Measurements from ENCODE around the gene BTNL3.
"Not testable (repeated sequence)": the region's sequence is repeated elsewhere in the genome, so short reads cannot be mapped to it uniquely, and the experiment has no call there.

The BTNL3 gene

DNA sequence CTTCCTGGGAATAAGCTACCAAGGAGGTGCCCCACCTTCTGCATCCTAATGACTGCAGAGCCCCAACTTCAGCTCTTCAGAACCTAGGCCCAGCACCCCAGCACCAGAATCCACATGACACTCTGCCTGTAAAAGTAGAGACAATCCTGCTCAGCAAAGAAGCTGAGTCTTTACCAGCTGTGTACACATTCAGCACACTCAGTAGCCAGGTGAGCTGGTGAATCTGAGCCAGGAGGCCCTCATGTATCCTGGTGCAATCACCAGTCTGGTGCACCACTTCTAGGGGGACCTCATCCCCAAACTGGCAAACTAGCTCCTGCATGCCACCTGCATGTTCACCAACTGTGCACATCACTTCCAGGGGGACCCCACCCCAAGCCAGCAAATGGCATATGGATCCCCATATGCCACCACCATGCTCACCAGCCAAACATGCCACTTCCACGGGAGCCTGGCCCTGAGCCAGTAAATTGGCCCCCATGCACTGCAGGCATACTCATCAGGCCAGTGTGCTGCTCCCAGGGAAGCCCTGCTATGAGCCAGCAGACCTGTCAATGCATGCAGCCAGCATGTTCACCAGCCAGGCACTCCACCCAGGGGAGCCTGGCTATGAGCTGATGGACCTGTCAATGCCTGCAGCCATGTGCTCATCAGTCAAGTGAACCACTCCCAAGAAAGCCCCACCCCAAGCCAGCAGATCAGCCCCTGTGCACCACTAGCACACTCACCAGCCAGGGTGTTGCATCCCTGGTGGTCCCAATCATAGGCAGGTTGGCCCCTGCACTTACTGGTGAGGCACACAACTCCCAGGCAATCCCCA lies 35.8 kb downstream of the BTNL3 start:
- no peak for FAIRE-seq

DNA sequence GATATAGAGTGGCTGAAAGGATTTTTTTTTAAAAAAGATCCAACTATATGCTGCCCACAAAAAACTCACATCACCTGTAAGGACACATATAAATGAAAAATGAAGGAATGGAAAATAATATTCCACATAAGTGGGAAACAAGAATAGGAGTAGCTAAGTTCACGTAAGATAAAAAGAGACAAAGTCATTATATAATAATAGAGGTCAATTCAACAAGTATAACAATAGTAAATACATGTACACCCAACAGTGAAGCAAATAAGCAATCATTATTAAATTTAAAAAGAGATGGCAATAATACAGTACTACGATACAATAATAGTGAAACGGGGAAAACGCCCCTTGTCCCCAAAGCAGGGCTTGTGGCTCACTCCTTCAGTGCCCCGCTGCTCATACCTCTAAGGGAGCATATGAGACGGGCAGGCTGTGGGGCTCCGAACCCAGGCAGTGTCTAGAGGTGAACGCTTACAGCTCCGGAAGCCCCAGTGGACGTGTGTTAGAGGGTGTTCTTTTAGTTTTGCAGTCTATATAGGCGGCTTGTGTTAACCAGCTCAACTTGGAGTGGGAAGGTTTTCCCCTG lies 38.9 kb downstream of the BTNL3 start:
- FAIRE-seq: no peak

DNA sequence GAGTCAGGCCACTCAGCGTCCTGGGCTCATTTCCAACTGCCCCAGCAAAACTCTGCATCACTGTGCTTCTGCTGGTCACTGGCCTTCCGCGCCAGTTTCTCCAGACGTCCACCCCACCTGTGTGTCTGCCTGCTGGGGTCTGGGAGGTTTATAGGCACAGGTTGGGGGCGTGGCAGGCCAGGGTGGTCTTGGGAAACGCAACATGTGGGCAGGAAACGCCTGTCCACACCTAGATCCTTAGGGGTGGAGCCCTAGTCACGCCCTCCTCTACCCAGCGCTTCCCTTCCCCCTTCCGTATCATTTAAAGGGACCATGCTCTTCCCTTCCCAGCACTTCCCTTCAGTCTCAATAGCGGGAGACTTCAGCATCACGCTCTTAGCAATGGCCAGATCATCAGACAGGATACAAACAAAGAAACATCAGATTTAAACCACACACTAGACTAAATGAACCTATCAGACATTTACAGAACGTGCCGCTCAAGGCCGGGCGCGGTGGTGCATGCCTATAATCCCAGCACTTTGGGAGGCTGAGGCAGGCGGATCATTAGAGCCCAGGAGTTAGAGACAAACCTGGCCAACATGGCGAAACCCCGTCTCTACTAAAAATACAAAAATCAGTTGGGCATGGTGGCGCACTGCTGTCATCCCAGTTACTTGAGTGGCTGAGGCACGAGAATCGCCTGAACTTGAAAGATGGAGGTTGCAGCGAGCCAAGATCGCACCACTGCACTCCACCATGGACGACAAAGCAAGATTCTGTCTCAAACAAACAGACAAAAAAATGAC lies 39.6 kb downstream of the BTNL3 start:
- FAIRE-seq: no peak

DNA sequence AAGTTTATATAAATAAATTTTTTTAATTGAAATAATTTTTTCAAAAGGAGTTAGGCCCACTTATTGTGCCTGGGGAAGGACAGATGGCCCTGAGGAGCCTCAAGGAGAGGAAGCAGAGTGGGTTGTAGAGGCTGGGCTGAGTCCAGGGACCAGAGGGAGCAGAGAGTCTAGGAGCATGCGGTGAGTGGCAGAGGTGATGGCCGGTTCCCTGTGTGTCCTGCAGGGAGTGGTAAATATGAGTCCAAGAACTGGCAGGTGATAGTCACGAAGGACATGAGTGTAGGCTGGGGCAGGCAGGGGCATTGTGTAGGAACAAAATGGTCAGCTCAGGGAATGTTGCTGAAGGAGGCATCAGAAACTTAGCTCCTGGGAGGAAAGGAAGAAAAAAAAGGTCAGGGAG lies 43.1 kb downstream of the BTNL3 start:
- FAIRE-seq: no peak

DNA sequence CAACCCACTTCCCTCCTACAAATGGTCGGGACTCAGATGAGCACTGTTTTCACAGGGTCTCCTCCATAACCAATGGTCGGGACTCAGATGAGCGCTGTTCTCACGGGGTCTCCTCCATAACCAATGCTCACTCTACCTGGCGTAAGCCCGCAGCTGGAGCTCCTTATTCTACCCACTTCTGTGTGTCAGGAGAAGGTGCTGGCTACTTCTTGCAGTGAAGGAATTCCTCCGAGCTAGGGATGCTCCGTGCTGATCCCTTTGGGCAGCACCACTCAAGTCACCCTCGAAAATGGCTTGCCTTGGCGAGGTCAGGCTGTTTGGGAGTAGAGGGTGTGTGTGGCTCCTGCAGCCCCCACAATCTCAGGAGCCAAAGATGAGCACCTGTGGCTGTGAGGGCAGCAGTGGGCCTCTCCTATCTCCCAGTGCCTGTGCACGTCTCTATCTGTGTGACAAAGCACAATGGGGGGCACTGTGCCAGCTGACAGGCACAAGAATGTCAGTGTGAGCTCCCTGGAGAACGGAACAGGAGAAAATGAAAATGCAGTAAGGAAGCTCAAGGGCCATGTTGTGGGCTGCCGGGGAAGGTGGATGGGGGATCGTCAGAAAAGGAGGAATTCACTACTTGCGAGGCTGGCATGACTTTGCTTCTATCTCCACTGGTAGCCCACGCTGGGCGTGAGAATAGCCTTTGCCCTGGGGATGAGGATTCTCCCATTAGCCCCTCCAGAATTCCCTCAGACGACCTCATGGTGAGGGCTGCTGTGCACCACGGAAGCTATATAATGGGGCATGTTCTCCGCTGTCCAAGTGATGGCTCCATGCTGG lies 47.6 kb downstream of the BTNL3 start:
- FAIRE-seq: no peak

DNA sequence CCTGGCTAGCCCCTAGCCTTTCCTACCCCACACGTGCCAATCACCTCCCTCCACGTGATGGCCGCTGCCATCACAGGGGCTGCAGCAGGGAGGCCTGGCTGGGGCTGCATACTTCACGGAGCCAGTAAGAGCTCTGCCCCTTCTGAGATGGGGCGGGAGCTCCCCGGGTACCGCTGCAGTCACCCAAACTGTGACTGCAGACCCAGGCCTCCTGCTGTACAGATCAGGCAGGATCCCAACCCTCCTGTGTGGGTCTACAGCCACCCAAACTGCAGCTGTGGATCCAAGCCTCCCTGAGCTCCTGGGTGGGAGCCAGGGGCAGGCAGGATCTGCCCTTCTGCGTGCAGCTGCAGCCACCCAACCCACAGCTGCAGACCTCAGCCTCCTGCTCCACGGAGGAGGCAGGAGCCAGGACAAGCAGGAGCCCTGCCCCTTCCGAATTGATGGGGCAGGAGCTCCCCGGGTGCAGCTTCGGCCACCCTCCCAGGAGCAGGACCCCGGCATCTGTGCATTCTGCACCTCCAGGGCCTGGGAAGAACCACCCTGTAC lies 48.2 kb downstream of the BTNL3 start:
- FAIRE-seq: no peak

DNA sequence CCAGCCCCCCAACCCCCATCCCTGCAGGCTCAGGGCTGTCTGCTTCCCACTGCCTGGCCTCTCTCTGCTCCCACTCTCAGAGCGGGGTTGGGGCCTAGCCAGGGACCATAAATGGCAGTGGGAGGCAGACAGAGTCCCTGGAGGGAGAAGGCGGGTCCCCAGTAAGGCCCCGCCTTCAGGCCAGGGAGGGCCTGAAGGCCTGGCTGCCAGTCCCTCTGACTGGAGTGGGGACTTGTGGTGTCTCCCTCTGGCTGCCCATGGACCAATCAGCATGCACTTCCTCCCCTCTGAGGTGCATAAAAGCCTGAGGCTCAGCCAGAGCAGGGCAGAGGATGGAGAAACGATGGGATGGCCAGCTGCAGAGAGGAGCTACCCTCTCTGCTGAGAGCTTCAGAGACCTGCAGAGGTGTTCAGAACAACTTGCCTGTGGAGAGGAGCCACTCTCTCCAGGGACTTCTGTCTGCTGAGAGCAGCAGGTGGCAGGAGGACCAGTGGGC lies 48.8 kb downstream of the BTNL3 start:
- FAIRE-seq: no peak

DNA sequence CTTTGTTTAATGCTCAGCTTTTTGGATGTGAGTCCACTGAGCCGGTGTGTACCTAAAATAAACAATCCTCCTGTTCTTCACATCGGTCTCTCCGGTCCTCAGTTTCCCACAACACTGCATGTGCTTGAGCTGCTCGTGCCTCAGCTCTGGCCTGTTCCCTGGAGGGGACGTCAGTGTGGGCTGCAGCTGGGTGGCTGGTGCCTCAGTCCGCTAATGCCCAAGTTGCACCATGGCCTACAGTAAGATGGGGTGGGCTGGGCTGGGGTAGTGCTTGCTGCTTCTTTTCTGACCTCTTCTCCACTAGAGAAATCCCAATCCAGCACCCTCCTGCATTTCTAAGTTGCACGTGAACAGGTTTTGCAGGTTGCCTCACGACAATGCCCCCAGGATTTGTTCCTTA lies 50.8 kb downstream of the BTNL3 start:
- FAIRE-seq: no peak

DNA sequence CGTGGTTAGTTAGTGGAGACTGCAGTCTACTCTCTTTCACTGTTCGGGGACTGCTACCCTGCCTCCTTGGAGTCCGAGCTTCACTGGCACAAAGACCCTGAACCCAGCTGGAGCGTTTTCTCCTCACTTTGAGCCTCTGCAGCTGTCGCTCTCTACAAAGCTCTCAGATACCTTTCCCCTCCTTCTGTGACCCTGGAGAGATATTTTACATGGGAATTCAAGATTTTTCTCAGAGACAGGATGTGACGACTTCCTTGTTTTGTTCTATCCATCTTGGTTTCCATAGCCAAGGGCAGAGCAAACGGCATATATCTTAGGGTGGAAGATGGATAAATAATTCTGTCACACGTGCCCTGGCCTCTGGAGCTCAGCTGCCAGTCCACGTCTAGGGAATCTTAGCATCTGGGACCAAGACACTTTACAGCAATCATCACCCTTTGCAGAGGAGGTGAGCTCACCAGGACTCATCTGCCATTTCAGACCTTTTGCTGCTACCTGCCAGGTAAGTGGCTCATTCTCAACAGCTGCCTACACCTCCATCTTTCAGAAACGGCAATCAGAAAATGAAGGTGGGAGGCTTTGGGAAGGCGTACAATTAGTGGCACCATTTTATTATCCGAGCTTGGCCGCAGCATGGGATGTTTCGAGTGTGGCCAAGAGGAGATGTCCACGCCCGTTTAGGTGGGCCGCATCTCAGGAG lies 51.4 kb downstream of the BTNL3 start, which contains the start of gene BTNL9:
Gene BTNL9, plus strand, starts transcription at position 336 of the 700 bp plus-strand sequence. CDS start 5,224 bp downstream, outside the sequence.
- no peak for FAIRE-seq

DNA sequence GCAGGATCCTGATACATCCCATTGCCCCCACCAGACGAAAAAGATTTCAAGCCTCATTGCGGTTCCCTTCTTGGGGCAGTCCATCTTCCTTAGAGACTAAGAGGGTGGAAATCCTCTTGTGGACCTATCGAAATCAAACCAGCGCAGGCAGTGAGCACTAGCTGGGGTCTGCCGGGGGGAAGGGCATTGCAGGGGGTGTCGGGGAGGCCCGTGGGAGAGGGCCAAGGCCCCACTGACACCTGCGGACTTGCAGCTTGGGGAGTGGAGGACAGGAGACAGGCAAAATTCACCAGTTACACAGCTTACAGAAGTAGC lies 51.9 kb downstream of the BTNL3 start:
- no peak for FAIRE-seq

DNA sequence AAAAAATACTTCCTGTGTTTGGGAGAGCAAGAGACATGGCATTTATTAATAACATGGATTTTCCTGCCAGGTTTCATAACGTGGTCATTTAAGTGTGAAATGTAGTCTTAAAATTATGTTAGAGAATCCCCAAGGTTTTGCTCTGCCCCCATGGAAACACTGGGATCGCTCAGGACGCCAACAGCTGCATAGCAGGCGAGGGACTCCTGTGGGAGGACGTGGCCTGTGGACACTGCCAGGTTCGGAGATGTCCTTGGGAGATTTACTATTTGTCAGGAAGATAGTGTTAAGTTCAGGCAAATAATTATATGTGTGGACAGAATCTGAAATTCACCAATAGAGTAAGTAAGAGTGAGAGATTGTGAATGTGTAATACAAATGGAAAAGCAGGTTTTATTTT lies 52.4 kb downstream of the BTNL3 start:
- no peak for FAIRE-seq

DNA sequence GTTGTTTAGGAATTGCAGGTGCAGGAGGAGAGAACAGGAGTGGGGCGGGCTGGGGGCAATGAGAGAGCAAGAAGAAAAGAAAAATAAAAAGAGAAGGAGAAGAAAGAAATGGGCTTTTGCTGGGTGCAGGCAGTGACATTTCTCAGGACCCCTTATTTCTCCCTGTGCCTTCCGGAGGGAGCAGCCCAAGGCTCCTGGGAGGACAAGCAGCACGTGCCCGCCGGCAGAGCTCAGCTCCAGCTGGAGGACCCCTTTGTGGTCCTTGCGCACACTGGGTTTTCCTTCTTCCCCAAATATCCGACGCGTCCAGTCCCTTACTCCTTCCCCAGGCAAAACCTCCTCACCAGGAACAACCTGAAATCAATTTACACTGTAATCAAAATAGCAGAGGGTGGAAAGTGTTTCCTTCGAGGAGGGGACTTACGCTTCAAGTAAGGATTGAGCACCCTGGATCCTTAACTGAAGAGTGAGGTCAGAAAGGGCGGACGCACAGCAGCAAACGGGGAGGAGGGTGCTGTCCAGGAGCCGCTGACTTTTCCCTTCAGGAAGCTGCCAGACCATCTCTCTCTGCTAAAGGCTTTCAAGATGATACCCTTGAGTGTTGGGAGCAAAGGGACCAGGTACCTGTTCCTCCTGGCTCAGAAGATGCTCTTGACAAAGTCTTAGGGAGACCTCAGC lies 53.5 kb downstream of the BTNL3 start:
- FAIRE-seq: no peak

DNA sequence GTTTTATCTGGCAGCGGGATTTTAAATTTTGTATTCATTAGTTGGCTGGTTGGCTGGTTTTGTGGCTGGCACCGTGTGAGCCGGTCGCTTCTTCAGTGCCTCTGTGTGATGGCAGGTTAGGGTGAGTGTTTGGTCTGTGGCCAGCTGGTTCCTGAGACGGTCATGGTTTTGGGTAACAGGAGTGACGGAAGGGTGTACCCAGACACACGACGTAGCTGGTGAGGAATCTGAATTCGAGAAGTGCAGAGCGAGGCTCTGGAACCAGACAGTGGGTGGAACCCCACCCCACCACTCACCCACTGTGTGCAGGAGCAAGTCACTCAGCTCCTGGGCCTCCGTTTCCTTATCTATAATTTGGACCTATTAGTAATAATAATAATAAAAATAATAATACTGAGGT lies 54.1 kb downstream of the BTNL3 start:
- FAIRE-seq: no peak

DNA sequence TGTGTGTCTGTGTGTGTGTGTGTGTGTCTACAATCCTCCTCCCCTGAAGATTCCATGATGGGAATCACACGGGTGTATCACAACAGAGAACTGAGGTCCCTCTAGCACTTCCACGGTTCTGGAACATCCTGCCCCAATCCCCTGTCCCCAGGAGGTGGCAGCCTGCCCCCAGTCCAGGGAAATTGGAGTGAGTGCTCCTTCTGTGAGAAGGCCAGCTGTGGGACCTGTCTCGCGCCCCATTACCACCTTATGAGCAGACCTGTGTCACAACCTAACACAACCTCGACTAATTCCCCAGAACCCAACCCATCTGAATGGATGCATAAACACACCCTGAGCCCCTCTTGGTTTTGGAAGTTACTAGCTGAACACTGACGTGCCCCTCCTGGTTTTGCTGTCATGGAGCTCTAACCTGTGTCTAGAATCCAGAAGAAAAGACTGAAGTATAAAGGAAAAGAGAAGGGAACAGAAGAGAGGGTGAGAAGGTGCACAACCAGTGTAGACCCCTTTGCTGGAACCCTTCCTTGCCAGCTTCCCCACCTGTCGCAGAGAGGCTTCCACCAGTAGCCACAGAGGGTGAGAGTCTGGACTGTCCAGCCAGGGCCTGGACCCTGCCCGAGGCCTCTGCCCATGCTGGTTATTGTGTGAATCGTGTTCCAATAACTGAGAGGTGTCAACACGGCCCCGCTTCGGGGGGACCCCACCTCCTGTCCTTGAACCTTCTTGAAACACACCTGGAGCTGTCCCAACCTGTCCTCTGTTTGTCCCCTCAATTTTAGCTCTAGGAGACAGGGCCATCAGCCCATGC lies 54.8 kb downstream of the BTNL3 start:
- FAIRE-seq: no peak

DNA sequence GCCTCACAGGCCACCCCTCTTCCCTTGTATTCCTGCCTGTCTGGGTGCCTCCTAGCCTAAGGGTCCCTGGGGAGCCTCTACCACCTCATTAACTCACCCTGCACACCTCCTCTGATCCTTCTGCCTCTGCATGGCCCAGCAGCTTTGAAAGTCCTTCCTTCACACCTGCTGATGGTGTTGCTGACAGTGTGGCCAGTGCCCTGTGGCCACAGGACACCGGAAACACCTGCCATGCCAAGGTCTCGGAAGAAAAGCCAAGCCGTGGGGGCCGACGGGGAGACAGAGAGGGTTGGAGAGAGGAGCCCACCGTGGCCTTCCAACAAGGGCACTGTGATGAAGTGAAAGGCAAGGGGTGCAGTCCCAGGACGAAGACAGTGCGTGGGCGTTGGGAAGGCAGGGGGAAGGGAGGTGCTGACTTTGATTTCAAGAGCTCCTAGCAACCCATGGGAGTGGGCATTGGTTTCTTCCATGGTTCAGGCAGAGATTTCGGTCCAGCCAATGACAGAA lies 55.5 kb downstream of the BTNL3 start:
- no peak for FAIRE-seq

DNA sequence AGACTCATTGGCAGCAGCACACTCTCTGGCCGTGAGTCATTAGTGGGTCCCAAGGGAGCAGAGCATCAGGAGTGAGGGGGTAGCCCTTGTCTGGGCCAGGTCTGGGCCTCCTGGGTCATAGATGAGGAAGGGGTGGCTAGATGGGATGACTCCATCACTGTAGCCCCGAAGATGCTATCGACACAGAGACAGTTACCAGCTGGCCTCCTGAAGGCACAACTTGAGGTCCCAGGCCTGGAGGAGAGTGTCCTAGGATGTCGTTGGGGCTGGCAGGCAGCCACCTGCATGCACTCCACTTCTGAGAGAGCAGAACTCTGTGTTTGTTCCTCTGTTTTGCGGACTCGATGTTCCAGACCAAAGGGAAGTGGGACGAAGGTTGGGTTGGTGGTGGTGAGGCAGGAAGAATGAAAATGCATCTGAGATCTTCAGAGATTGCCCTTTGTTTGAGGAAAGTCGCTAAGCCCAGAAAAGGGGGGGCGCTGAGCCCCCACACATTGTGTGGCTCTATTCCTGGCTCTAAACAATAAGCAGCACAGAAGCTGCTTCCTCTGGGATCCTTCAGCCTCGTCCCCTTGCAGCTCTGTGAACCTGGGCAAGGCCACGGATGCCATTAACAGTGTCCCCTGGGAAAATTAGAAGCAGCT lies 56.1 kb downstream of the BTNL3 start:
- no peak for FAIRE-seq

DNA sequence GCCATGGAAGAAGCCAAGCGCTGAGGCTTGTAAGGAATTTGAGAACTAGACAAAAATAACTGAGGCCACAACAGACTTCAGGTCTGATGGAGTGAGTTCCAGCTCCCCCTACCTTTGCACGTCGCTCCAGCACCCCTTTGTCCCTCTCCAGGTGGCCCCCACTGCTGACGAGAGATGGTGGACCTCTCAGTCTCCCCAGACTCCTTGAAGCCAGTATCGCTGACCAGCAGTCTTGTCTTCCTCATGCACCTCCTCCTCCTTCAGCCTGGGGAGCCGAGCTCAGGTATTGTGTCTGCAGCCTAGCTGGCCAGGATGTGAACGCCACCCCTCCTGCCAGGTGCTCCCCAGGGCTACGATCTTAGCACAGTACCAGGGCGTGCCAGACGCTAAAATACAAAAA lies 56.7 kb downstream of the BTNL3 start:
- FAIRE-seq: no peak

DNA sequence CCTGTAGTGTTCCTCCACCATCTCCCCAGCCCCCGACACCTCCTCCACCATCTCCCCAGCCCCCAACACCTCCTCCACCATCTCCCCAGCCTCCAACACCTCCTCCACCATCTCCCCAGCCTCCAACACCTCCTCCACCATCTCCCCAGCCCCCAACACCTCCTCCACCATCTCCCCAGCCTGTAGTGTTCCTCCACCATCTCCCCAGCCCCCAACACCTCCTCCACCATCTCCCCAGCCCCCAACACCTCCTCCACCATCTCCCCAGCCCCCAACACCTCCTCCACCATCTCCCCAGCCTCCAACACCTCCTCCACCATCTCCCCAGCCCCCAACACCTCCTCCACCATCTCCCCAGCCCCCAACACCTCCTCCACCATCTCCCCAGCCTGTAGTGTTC lies 57.2 kb downstream of the BTNL3 start:
- FAIRE-seq: not testable (repeated sequence)

DNA sequence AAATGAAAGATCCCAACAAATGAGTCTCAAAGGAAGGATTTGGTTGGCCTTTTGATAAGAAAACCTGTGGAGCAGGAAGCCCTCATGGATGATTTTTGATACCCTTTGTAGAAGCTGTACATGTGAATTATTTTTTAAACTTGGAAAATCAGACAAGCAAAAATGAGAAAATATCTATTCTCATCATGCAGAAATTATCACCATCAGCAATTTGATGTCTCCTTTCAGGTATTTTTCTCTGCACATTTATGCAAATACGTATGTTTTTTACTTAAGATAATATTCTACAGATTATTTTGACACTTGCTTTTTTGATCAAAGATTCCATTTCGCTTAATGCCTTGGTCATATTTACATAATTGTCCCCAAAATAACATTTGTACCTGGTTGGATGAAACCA lies 58.6 kb downstream of the BTNL3 start:
- no peak for FAIRE-seq

DNA sequence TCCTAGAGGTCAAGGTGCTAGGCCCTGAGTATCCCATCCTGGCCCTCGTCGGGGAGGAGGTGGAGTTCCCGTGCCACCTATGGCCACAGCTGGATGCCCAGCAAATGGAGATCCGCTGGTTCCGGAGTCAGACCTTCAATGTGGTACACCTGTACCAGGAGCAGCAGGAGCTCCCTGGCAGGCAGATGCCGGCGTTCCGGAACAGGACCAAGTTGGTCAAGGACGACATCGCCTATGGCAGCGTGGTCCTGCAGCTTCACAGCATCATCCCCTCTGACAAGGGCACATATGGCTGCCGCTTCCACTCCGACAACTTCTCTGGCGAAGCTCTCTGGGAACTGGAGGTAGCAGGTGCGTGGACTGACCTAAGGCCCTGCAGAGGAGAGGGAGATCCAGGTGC lies 59.3 kb downstream of the BTNL3 start:
- FAIRE-seq: no peak

Measured in islet of Langerhans (tissue), 1 donor.